Stimulated activated CD8-positive, alpha-beta memory T cell treated with anti-CD3 and anti-CD28 coated beads, Interleukin-7, amount 100 ng/mL, for 48 hours (primary cell): Measurements from ENCODE around the gene SLC25A3.
A peak's percentile ranks its signal among the peaks of the same experiment; 100 is the strongest.
"Not testable (repeated sequence)": the region's sequence is repeated elsewhere in the genome, so short reads cannot be mapped to it uniquely, and the experiment has no call there.

Experiments used
- DNase-seq, 2 donors: peaks; one replicate each; pipeline ENCODE4 v3.0.0-alpha.2; 2020; ENCODE audit warnings: low read depth in 1 of 2; ENCODE audit errors: extremely low read depth in 1 of 2

The SLC25A3 gene

GRCh38 chr12:98594050-98594835 is 757 bp downstream of the SLC25A3 start:
- DNase-seq: no peak

DNA sequence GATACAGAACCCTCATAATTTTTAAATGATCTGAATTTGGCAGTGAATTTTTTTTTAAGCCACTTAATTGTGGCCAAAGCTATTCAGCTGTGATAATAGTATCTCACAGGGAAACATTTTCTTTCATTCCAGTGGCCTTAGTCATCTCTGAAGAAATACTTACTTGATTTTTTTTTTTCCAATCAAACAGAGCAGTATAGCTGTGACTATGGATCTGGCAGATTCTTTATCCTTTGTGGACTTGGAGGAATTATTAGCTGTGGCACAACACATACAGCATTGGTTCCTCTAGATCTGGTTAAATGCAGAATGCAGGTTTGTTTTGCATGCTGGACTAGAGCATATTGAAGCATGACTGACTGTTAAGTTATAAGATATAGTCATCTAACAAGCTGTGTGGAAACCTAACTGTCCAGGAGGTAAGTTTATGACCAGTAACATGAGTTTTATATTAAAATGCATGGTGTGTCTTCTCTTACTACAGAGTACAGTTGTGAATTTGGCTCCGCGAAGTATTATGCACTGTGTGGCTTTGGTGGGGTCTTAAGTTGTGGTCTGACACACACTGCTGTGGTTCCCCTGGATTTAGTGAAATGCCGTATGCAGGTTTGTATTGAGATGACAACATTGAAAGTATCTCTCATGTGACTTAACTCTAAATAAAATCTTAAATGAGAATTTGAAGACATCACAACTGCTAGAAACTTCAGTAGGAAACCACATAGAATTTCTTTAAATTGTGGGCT is 1.9 kb downstream of the SLC25A3 start:
- no peak for DNase-seq

DNA sequence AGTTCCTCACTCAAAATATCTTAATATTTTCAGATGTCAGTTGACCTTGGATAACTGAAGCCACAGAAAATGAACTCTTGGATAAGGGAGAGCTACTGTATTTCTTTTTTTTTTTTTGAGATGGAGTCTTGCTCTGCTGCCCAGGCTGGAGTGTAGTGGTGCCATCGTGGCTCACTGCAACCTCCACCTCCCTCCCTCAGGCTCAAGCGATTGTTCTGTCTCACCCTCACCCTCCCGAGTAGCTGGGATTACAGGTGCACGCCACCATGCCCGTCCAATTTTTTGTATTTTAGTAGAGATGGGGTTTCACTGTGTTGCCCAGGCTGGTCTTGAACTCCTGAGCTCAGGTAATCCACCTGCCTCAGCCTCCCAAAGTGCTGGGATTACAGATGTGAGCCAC is 3.8 kb downstream of the SLC25A3 start:
- DNase-seq: not testable (repeated sequence)

DNA sequence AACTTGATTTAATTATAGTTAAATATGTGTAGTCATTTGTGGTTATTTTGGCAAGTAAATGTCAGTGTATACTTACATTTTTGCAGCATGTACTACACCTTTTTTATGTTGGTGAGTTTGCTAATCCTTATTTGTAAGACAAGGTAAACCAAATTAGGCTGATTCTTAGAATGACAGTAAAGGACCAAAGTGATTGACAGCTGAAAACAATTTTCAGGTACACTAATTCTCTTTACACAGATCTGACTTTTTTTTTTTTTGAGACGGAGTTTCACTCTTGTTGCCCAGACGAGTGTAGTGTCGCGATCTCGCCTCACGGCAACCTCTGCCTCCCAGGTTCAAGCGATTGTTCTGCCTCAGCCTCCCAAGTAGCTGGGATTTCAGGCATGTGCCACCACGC is 8.4 kb downstream of the SLC25A3 start:
- no peak for DNase-seq

DNA sequence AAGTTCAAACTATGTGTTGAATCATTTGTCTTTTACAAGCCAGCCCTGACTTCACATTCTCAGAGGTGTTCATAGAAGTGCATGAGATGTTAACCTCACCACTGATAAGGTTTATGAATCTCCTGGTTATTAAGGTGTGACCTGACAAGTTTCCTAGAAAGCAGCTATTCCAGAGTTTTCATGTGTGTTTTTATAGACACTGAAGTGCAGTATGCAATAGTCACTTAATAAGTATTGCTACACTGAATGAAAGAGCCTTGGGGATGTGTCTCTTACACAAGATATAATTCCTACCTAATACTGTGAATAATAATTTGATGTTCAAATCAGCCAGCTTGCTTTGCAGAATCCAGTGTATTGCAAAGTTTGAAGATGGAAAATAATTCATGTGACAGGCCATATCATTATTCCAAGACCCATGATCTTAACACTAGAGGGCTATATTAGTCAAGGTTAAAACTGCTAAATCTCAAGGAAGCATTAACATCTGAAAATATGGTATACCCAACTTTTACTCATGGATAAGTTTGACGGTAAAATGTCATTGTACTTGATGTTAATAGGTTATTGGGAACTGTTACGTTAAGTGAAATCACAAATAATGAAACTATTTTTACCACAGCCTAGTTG is 13.0 kb downstream of the SLC25A3 start:
- no peak for DNase-seq

DNA sequence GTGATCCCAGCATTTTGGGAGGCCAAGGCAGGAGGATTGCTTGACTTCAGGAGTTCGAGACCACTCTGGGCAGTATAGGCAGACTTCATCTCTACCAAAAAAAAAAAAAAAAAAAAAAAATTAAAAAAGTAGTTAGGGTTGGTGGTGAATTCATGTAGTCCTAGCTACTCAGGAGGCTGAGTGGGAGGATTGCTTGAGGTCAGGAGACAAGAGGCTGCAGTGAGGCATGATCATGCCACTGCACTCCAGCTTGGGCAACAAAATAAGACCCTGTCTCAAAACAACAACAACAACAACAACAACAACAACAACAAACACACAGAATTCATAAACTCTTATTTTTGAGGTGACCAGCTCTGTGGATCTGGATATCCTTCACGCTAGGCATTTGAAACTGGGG is 17.1 kb downstream of the SLC25A3 start:
- DNase-seq: no peak

DNA sequence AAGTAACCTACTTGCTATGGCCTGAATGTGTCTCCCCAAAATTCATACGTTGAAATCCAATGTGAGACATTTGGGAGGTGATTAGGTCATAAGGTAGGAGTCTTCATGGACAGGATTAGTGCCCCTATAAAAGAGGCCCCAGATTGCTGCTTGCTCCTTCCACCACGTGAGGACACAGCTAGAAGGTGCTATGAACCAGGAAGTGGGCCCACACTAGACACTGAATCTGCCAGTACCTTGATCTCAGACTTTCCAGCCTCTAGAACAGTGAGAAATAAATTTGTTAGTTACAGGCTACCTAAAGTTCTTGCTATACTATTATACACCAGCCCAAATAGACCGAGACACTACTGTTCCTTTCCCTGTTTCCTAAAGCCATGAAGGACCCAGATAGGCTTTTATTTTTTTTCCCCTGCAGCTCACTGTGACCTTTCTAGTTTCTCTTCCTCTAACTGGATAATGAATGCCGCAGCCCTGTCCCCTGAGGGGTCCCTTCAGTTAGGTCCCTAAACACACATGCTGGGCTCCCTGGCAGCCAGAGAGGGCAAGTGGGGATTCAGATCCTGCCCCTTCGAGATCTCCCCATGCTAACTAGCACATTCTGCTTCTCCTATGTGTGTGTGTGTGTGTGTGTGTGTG is 19.3 kb downstream of the SLC25A3 start:
- no peak for DNase-seq

- no peak for DNase-seq
These were observed 25.5 kb downstream of the SLC25A3 start for GRCh38 chr12:98618952-98619351.

DNA sequence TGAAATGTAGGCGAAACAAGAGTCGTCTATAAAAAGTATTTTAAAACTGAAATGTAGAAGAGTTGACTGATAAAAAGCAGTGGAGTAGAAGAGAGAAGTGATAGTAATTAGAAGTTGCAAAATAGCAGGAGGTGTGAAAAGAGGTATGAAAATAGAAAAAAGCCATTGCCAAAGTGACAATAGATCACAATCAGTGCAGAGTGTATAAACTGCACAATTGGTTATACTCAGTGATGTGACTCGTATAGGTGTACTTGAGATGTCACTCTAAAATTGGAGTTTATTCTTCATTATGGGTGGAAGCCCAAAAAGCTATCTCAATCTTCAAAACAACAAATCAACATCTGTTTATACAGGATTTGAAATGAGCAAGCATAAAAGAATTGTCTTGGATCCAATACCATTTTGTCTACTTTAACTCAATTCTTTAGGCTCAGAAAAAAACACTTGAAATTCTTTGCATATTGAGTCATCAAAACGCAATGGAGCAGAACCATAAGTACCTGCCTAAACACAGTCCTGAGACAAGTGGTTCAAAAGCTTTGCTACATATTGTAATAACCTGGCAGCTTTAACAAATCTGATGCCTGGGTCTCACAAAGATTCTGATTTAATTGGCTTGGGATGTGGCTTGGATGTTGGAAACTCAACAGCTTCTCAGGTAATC is 42.3 kb downstream of the SLC25A3 start:
- DNase-seq: no peak

DNA sequence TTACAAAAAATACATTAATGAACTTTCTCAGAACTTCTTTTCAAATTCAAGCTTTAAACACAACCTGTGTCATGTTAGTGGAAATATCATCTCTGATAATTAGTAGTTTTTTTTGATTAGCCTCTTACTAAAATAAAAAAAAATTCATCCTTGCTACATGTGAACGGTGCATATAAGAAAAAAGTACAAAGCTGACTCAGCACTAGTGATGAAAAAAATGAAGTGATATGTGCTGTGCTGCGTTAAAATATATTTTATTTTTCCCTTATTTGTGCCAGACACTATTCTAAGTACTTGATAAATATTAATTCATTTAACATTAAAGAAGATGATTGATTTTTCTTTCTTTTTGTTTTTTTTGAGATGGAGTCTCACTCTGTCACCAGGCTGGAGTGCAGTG is 43.6 kb downstream of the SLC25A3 start:
- DNase-seq: no peak

DNA sequence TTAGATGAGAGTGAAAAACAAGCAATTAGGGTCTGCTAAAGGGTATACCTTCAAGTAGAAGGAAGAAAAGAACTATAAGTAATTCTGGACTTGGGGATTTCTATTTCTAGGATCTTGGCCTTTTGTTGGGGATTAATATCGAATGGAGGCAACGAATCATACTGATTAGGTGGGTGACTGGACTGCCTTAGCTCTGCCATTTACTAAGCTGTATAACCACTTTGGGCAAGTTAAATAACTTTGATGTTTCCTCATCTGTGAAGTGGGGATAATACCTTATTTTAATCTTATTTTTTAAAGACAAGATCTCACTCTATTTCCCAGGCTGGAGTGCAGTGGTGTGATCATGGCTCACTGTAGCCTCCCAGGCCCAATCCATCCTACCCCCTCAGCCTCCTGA is 44.5 kb downstream of the SLC25A3 start:
- no peak for DNase-seq

DNA sequence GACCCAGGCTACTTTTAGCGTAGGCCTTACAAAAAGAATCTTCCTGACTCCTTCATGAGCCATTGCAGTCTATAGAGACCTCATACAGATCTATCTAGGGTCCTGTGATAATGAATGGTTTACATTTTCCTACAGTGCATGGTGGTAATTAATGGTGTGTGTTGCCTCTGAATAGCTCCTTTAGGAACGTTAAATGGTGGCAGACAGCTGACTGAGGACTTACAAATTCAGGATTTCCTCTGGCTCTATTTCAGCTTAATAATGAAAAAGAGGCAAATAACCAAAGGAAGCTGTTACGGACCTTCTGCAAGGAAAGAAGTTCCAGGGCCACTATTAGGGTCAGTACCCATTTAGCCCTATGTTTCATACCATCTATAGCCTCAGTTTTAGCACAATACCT is 46.0 kb downstream of the SLC25A3 start:
- DNase-seq: no peak

- not testable (repeated sequence) for DNase-seq
These were observed 49.3 kb downstream of the SLC25A3 start for GRCh38 chr12:98642801-98643200.

DNA sequence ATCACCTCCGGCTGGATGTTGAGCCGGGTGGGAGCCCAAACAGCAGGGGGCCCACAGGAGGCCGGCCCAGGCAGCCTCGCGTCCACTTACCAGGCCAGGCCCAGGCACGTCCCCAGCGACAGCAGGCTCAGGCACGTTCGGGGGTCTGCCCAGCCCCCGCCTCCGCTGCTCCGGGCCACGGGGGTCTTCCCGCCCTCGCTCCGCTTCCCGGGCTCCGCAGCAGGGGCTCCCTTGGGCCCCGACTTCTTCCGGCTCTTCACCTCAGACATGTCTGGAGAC is 50.9 kb downstream of the SLC25A3 start:
- DNase-seq: no peak

DNA sequence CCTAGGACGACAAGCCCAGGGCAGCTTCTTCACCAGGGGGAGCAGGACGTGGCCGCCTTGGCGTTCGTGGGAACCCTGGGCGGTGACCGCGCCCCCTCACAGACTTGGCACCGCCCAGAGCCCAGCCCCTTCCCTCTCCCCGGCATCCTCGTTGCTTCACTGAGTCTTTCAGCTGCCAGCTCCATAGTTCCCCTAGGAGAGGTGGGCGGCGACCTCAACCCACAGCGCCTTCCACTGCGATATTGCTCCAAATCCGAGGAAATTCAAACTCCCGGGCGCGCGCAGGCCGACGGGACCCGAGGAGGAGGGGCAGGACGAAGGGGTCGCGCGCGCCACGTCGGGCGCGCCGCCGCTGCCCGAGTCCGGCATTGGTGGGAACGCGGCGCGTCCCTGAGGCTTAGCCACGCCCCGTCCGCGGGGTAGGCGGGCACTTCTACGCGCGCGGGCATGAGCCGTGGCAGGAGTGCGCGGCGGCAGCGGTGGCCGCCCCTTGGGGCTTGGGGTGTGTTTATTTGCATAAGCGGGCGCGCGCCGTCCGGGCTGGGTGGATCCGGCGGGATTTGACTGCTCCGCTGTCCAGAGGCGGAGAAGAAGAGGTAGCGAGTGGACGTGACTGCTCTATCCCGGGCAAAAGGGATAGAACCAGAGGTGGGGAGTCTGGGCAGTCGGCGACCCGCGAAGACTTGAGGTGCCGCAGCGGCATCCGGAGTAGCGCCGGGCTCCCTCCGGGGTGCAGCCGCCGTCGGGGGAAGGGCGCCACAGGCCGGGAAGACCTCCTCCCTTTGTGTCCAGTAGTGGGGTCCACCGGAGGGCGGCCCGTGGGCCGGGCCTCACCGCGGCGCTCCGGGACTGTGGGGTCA is 51.5 kb downstream of the SLC25A3 start, which contains the start of the genes APAF1 and IKBIP:
Gene APAF1, plus strand, starts transcription at position 579 of the 860 bp plus-strand sequence. CDS start 3,070 bp downstream, outside the sequence.
Gene IKBIP, minus strand, starts transcription at position 77 of the 860 bp plus-strand sequence. CDS start 87 bp downstream, outside the sequence.
- DNase-seq: peak; percentile 91 to 95

DNA sequence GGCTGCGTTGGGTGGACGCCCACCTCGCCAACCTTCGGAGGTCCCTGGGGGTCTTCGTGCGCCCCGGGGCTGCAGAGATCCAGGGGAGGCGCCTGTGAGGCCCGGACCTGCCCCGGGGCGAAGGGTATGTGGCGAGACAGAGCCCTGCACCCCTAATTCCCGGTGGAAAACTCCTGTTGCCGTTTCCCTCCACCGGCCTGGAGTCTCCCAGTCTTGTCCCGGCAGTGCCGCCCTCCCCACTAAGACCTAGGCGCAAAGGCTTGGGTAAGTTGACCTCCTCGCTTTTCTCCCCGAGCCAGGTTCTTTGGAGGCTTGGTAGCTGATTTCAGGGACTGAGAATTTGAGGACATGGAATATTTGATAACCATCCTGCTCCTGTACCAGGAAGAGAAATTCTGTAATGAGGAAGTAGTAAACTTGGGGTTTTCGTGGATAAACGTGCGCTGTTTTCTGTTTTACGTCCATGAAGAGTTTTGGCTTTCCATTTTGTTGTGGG is 52.1 kb downstream of the SLC25A3 start:
- no peak for DNase-seq

DNA sequence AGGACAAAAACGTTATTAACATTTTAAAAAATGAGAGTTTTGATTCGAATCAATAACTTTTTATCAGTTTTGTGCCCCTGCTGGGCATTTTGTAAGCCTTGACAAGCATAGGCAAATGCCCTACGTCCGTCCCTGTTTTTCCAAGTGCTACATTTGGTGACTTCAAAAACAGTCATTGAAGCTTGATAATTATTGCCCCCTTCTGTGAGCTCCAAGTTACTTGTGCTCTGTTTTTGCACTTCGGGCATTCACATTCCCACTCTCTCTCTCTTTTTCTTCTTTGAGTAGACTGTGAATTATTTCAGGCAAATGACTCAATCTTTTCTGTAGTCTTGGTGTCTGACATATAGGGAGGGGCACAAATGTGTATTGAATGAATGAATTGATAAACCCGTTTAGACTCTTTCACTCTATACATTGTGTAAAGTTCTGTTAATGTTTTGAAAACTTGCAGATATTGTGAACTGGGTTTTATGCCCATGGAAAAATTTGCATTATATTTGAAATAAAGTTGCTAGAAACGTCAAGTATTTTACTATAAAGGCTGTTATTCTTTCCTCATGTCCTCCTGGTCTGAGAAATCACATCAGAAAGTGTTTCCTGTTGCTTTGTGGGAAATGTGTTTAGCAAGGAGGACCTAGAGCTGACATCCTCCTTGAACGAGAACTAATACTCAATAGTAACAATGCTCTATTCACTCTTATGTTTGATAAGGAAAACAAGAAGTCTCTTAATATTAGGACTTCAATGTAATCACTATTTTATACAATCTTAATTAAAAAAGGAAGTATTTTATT is 53.0 kb downstream of the SLC25A3 start:
- no peak for DNase-seq

GRCh38 chr12:98651328-98651727 is 57.8 kb downstream of the SLC25A3 start:
- no peak for DNase-seq
